ENCODE measurements around the gene METTL18.

METTL18 gene

GRCh38 chr1:169762699-169763098 lies 32.0 kb downstream of the METTL18 start:
- Histone ChIP-seq H3K9ac (ENCODE audit: low read depth, low read length) (no peak overlapping the region), H3K4me1 (ENCODE audit: insufficient read depth, low read length) (peaks cover 13% of the 10 kb centered on the region; the same call in 1 of the 2 replicates), H3K4me2 (ENCODE audit: insufficient read depth, low read length) (no peak overlapping the region), H3K9me3 (ENCODE audit: insufficient read depth, low read length, severe bottlenecking) (peaks cover 7% of the 10 kb centered on the region), H4K20me1 (ENCODE audit: insufficient read depth, low read length) (no peaks in the 10 kb centered on the region), H3K4me3 (ENCODE audit: low read depth in 1 of 2, low read length in 2 of 2) (no peak overlapping the region), H3K27ac (ENCODE audit: low read length) (no peak overlapping the region), H3K27me3 (ENCODE audit: insufficient read depth, low read length, poor library complexity) (no peaks in the 10 kb centered on the region), H2AFZ (ENCODE audit: low read depth, low read length) (no peak overlapping the region), H3K36me3 (ENCODE audit: insufficient read depth, low read length) (no peaks in the 10 kb centered on the region), H3K79me2 (ENCODE audit: insufficient read depth, low read length) (no peaks in the 10 kb centered on the region)
- no peak for DNase-seq
- TF ChIP-seq CTCF (IDR thresholded peaks at IDR 0.05; ENCODE audit: borderline replicate concordance, extremely low read depth, low read length, poor library complexity, severe bottlenecking) (no peak), EZH2 (IDR thresholded peaks at IDR 0.05; ENCODE audit: borderline replicate concordance, low read depth, low read length, severe bottlenecking) (no peak)
- ATAC-seq (ENCODE audit: insufficient read depth, low read depth), result no peak

GRCh38 chr1:169759038-169759437 lies 35.7 kb downstream of the METTL18 start:
- no peak for TF ChIP-seq CTCF (IDR thresholded peaks at IDR 0.05; ENCODE audit: borderline replicate concordance, extremely low read depth, low read length, poor library complexity, severe bottlenecking)
- TF ChIP-seq EZH2 (IDR thresholded peaks at IDR 0.05; ENCODE audit: borderline replicate concordance, low read depth, low read length, severe bottlenecking), result no peak
- peaks cover 7% of the 10 kb centered on the region for H3K9me3 ChIP-seq (ENCODE audit: insufficient read depth, low read length, severe bottlenecking)
- no peak overlapping the region for H3K9ac ChIP-seq (ENCODE audit: low read depth, low read length)
- no peak for DNase-seq
- H3K79me2 ChIP-seq (ENCODE audit: insufficient read depth, low read length), result no peaks in the 10 kb centered on the region
- no peaks in the 10 kb centered on the region for H3K36me3 ChIP-seq (ENCODE audit: insufficient read depth, low read length)
- no peaks in the 10 kb centered on the region for H4K20me1 ChIP-seq (ENCODE audit: insufficient read depth, low read length)
- H3K27ac ChIP-seq (ENCODE audit: low read length), result no peak overlapping the region
- no peak overlapping the region; a peak in 1 of 4 replicates for H3K4me3 ChIP-seq (ENCODE audit: low read depth in 1 of 2, low read length in 2 of 2)
- H3K4me2 ChIP-seq (ENCODE audit: insufficient read depth, low read length), result no peak overlapping the region
- no peak for ATAC-seq (ENCODE audit: insufficient read depth, low read depth)
- H3K27me3 ChIP-seq (ENCODE audit: insufficient read depth, low read length, poor library complexity), result no peaks in the 10 kb centered on the region
- H2AFZ ChIP-seq (ENCODE audit: low read depth, low read length), result no peak overlapping the region
- H3K4me1 ChIP-seq (ENCODE audit: insufficient read depth, low read length), result peaks cover 5% of the 10 kb centered on the region; the same call in 1 of the 2 replicates

GRCh38 chr1:169753549-169753948 lies 41.2 kb downstream of the METTL18 start:
- Histone ChIP-seq H3K79me2 (ENCODE audit: insufficient read depth, low read length) (no peaks in the 10 kb centered on the region), H3K4me3 (ENCODE audit: low read depth in 1 of 2, low read length in 2 of 2) (no peak overlapping the region), H3K4me1 (ENCODE audit: insufficient read depth, low read length) (peaks cover 5% of the 10 kb centered on the region; the same call in 1 of the 2 replicates), H3K27me3 (ENCODE audit: insufficient read depth, low read length, poor library complexity) (no peaks in the 10 kb centered on the region), H3K36me3 (ENCODE audit: insufficient read depth, low read length) (no peaks in the 10 kb centered on the region), H3K9me3 (ENCODE audit: insufficient read depth, low read length, severe bottlenecking) (peaks cover 1% of the 10 kb centered on the region), H3K27ac (ENCODE audit: low read length) (no peak overlapping the region), H3K4me2 (ENCODE audit: insufficient read depth, low read length) (no peak overlapping the region), H3K9ac (ENCODE audit: low read depth, low read length) (no peak overlapping the region), H4K20me1 (ENCODE audit: insufficient read depth, low read length) (no peaks in the 10 kb centered on the region), H2AFZ (ENCODE audit: low read depth, low read length) (no peak overlapping the region)
- peak; percentile 43 for TF ChIP-seq CTCF (IDR thresholded peaks at IDR 0.05; ENCODE audit: borderline replicate concordance, extremely low read depth, low read length, poor library complexity, severe bottlenecking)
- TF ChIP-seq EZH2 (IDR thresholded peaks at IDR 0.05; ENCODE audit: borderline replicate concordance, low read depth, low read length, severe bottlenecking), result no peak
- DNase-seq, result no peak
- peak; percentile 65; the same call in 1 of the 3 replicates for ATAC-seq (ENCODE audit: insufficient read depth, low read depth)

GRCh38 chr1:169750041-169750440 lies 44.7 kb downstream of the METTL18 start:
- H3K79me2 ChIP-seq (ENCODE audit: insufficient read depth, low read length), result no peaks in the 10 kb centered on the region
- H4K20me1 ChIP-seq (ENCODE audit: insufficient read depth, low read length), result no peaks in the 10 kb centered on the region
- no peaks in the 10 kb centered on the region for H3K36me3 ChIP-seq (ENCODE audit: insufficient read depth, low read length)
- no peak overlapping the region for H2AFZ ChIP-seq (ENCODE audit: low read depth, low read length)
- H3K9ac ChIP-seq (ENCODE audit: low read depth, low read length), result no peak overlapping the region
- no peak for ATAC-seq (ENCODE audit: insufficient read depth, low read depth)
- H3K27me3 ChIP-seq (ENCODE audit: insufficient read depth, low read length, poor library complexity), result no peaks in the 10 kb centered on the region
- TF ChIP-seq EZH2 (IDR thresholded peaks at IDR 0.05; ENCODE audit: borderline replicate concordance, low read depth, low read length, severe bottlenecking) (no peak), CTCF (IDR thresholded peaks at IDR 0.05; ENCODE audit: borderline replicate concordance, extremely low read depth, low read length, poor library complexity, severe bottlenecking) (no peak)
- no peaks in the 10 kb centered on the region for H3K9me3 ChIP-seq (ENCODE audit: insufficient read depth, low read length, severe bottlenecking)
- no peak overlapping the region for H3K4me3 ChIP-seq (ENCODE audit: low read depth in 1 of 2, low read length in 2 of 2)
- H3K27ac ChIP-seq (ENCODE audit: low read length), result no peak overlapping the region
- no peak for DNase-seq
- H3K4me1 ChIP-seq (ENCODE audit: insufficient read depth, low read length), result no peaks in the 10 kb centered on the region
- H3K4me2 ChIP-seq (ENCODE audit: insufficient read depth, low read length), result no peak overlapping the region
